Karpas-422 (cell line): Measurements from ENCODE around the gene AKAP13. TPM values are rescaled to one million over a fixed set of nuclear protein-coding genes. Genes with fewer than 3 reads are reported as not detected.

Experiments
- DNase-seq: peaks from one replicate; pipeline ENCODE4 v3.0.0-alpha.2; 2015
- H2AFZ ChIP-seq: fragments of 200-600 bp; sonication (generic); 2 replicates; pipeline ENCODE4 v1.6.1; 2014; ENCODE audit warnings: antibody characterized with exemption, low read length, mixed read lengths
- H3K27ac ChIP-seq: fragments of 200-600 bp; sonication (generic); 2 replicates; pipeline ENCODE4 v1.5.1; 2014; ENCODE audit warnings: mild to moderate bottlenecking, low read length, moderate library complexity
- H3K27me3 ChIP-seq: fragments of 200-600 bp; sonication (generic); 2 replicates; pipeline ENCODE4 v1.6.1; 2014; ENCODE audit warnings: low read length, mixed read lengths
- H3K36me3 ChIP-seq: fragments of 200-600 bp; sonication (generic); 2 replicates; pipeline ENCODE4 v1.6.1; 2014; ENCODE audit warnings: low read length, mixed read lengths; ENCODE audit not compliant: insufficient read depth
- H3K4me1 ChIP-seq: fragments of 200-600 bp; sonication (generic); 2 replicates; pipeline ENCODE4 v1.6.1; 2014; ENCODE audit warnings: mild to moderate bottlenecking, low read length, mixed read lengths
- H3K4me2 ChIP-seq: fragments of 200-600 bp; sonication (generic); 2 replicates; pipeline ENCODE4 v1.6.1; 2014; ENCODE audit warnings: low read length, low read depth, mild to moderate bottlenecking; ENCODE audit not compliant: poor library complexity, severe bottlenecking
- H3K4me3 ChIP-seq: fragments of 200-600 bp; sonication (generic); 2 replicates; pipeline ENCODE4 v1.5.1; 2014; ENCODE audit warnings: mild to moderate bottlenecking, antibody characterized with exemption, low read length, mixed read lengths
- H3K79me2 ChIP-seq: fragments of 200-600 bp; sonication (generic); 2 replicates; pipeline ENCODE4 v1.6.1; 2014; ENCODE audit warnings: mild to moderate bottlenecking, low read length, mixed read lengths
- H3K9ac ChIP-seq: fragments of 200-600 bp; sonication (generic); 2 replicates; pipeline ENCODE4 v1.6.0; 2014; ENCODE audit warnings: low read length
- H3K9me2 ChIP-seq: fragments of 200-600 bp; sonication (generic), shearing (Covaris generic); replicated peaks from 2 replicates; pipeline ENCODE4 v1.6.0; 2014; ENCODE audit warnings: mild to moderate bottlenecking, low read length, moderate library complexity; ENCODE audit not compliant: insufficient read depth
- H3K9me3 ChIP-seq: fragments of 300-700, 200-600 bp; sonication (generic); 2 replicates; pipeline ENCODE4 v1.6.1; 2014; ENCODE audit warnings: low read length, mixed read lengths
- H4K20me1 ChIP-seq: fragments of 200-600 bp; sonication (generic); 2 replicates; pipeline ENCODE4 v1.6.1; 2014; ENCODE audit warnings: mild to moderate bottlenecking, antibody characterized with exemption, low read length, low read depth; ENCODE audit not compliant: insufficient read depth
- total RNA-seq: library from RNA; depleted of rRNA; stranded (reverse); fragments of >200 nt; shearing (Covaris generic); gene quantifications from 2 replicates; pipeline ENCODE4 v1.2.3, GENCODE V29; 2014; ENCODE audit warnings: low replicate concordance

The AKAP13 gene
- total RNA-seq, 1 experiment from 2014 or later, result 166 TPM

- Histone ChIP-seq H3K79me2 (peaks cover 96% of the 10 kb centered on the region), H3K4me3 (peak overlapping the region; percentile 6; the same call in 1 of the 2 replicates), H3K4me2 (peak overlapping the region; percentile 54), H3K9me2 (no peaks in the 10 kb centered on the region), H3K27me3 (no peaks in the 10 kb centered on the region), H3K27ac (peak overlapping the region; percentile 83), H3K9me3 (peaks cover 9% of the 10 kb centered on the region), H3K36me3 (no peaks in the 10 kb centered on the region; the same call in 1 of the 2 replicates), H4K20me1 (0 out of 2 replicates have a peak, but pooled peaks cover 3% of the 10 kb centered on the region), H3K9ac (peak overlapping the region; percentile 15; the same call in 1 of the 2 replicates), H2AFZ (no peak overlapping the region), H3K4me1 (peaks cover 69% of the 10 kb centered on the region)
- no peak for DNase-seq
These were observed 72.9 kb downstream of the AKAP13 start for GRCh38 chr15:85453144-85453872.

- peak overlapping the region; percentile 54 for H3K4me2 ChIP-seq
These were observed 74.0 kb downstream of the AKAP13 start for GRCh38 chr15:85454403-85454802.

GRCh38 chr15:85455891-85456290, 75.5 kb downstream of the AKAP13 start:
- peaks cover 3% of the 10 kb centered on the region; the same call in 1 of the 2 replicates for H4K20me1 ChIP-seq
- no peaks in the 10 kb centered on the region for H3K36me3 ChIP-seq
- peaks cover 94% of the 10 kb centered on the region for H3K79me2 ChIP-seq
- no peaks in the 10 kb centered on the region for H3K9me3 ChIP-seq
- no peaks in the 10 kb centered on the region for H3K27me3 ChIP-seq
- peaks cover 95% of the 10 kb centered on the region for H3K4me1 ChIP-seq
- H3K4me2 ChIP-seq, result peak overlapping the region; percentile 54
- no peak overlapping the region for H3K4me3 ChIP-seq
- no peaks in the 10 kb centered on the region for H3K9me2 ChIP-seq
- no peak for DNase-seq
- peak overlapping the region; percentile 83 for H3K27ac ChIP-seq
- H3K9ac ChIP-seq, result peak overlapping the region; percentile 14
- no peak overlapping the region for H2AFZ ChIP-seq

More at GRCh38 chr15:85454403-85454802, 74.0 kb downstream of the AKAP13 start:
- H4K20me1 ChIP-seq, result 0 out of 2 replicates have a peak, but pooled peaks cover 3% of the 10 kb centered on the region
- H3K79me2 ChIP-seq, result peaks cover 94% of the 10 kb centered on the region
- peak overlapping the region; percentile 6; the same call in 1 of the 2 replicates for H3K4me3 ChIP-seq
- H3K27me3 ChIP-seq, result no peaks in the 10 kb centered on the region
- H2AFZ ChIP-seq, result no peak overlapping the region
- peak; percentile 66 for DNase-seq
- peaks cover 80% of the 10 kb centered on the region for H3K4me1 ChIP-seq
- no peaks in the 10 kb centered on the region; the same call in 1 of the 2 replicates for H3K36me3 ChIP-seq
- H3K27ac ChIP-seq, result peak overlapping the region; percentile 83
- peak overlapping the region; percentile 15 for H3K9ac ChIP-seq
- peaks cover 8% of the 10 kb centered on the region for H3K9me3 ChIP-seq
- H3K9me2 ChIP-seq, result no peaks in the 10 kb centered on the region

- peaks cover 3% of the 10 kb centered on the region; the same call in 1 of the 2 replicates for H4K20me1 ChIP-seq
- H3K4me2 ChIP-seq, result peak overlapping the region; percentile 68
These were observed 76.4 kb downstream of the AKAP13 start for GRCh38 chr15:85456798-85457197.

GRCh38 chr15:85457392-85457968, 77.1 kb downstream of the AKAP13 start:
- Histone ChIP-seq H3K9me2 (no peaks in the 10 kb centered on the region), H2AFZ (no peak overlapping the region), H4K20me1 (peaks cover 3% of the 10 kb centered on the region; the same call in 1 of the 2 replicates), H3K4me1 (peaks cover 99% of the 10 kb centered on the region), H3K79me2 (peaks cover 94% of the 10 kb centered on the region), H3K9ac (peak overlapping the region; percentile 48), H3K36me3 (no peaks in the 10 kb centered on the region), H3K4me3 (peak overlapping the region; percentile 53), H3K9me3 (no peaks in the 10 kb centered on the region), H3K27ac (peak overlapping the region; percentile 83), H3K4me2 (peak overlapping the region; percentile 68), H3K27me3 (no peaks in the 10 kb centered on the region)
- peak; percentile 77 for DNase-seq

More at GRCh38 chr15:85456798-85457197, 76.4 kb downstream of the AKAP13 start:
- H3K79me2 ChIP-seq, result peaks cover 94% of the 10 kb centered on the region
- H3K36me3 ChIP-seq, result no peaks in the 10 kb centered on the region
- peak overlapping the region; percentile 48 for H3K9ac ChIP-seq
- H3K9me3 ChIP-seq, result no peaks in the 10 kb centered on the region
- peak overlapping the region; percentile 53 for H3K4me3 ChIP-seq
- H3K27me3 ChIP-seq, result no peaks in the 10 kb centered on the region
- H3K27ac ChIP-seq, result peak overlapping the region; percentile 83
- no peaks in the 10 kb centered on the region for H3K9me2 ChIP-seq
- no peak overlapping the region for H2AFZ ChIP-seq
- DNase-seq, result peak; percentile 59
- H3K4me1 ChIP-seq, result peaks cover 99% of the 10 kb centered on the region

- Histone ChIP-seq H3K4me2 (peak overlapping the region; percentile 52), H2AFZ (no peak overlapping the region), H3K79me2 (peaks cover 91% of the 10 kb centered on the region), H4K20me1 (no peaks in the 10 kb centered on the region; the same call in 1 of the 2 replicates), H3K4me3 (no peak overlapping the region), H3K9me2 (no peaks in the 10 kb centered on the region), H3K27me3 (no peaks in the 10 kb centered on the region), H3K36me3 (no peaks in the 10 kb centered on the region), H3K27ac (peak overlapping the region; percentile 64), H3K4me1 (peaks cover 96% of the 10 kb centered on the region), H3K9ac (peak overlapping the region; percentile 33; the same call in 1 of the 2 replicates), H3K9me3 (no peaks in the 10 kb centered on the region)
- no peak for DNase-seq
These were observed 78.4 kb downstream of the AKAP13 start for GRCh38 chr15:85458764-85459163.

GRCh38 chr15:85462029-85462428, 81.6 kb downstream of the AKAP13 start:
- peaks cover 73% of the 10 kb centered on the region for H3K4me1 ChIP-seq
- H3K79me2 ChIP-seq, result peaks cover 80% of the 10 kb centered on the region
- no peak overlapping the region for H2AFZ ChIP-seq
- H3K36me3 ChIP-seq, result no peaks in the 10 kb centered on the region
- no peak overlapping the region for H3K4me3 ChIP-seq
- no peaks in the 10 kb centered on the region for H3K27me3 ChIP-seq
- no peaks in the 10 kb centered on the region for H3K9me2 ChIP-seq
- no peak overlapping the region for H3K9ac ChIP-seq
- no peaks in the 10 kb centered on the region; the same call in 1 of the 2 replicates for H4K20me1 ChIP-seq
- H3K4me2 ChIP-seq, result peak overlapping the region; percentile 25
- no peaks in the 10 kb centered on the region for H3K9me3 ChIP-seq
- DNase-seq, result no peak
- peak overlapping the region; percentile 74 for H3K27ac ChIP-seq
